ENCODE results near the gene KAZN. TPM values are rescaled to one million over a fixed set of nuclear protein-coding genes. Genes with fewer than 3 reads are reported as not detected.

KAZN gene
- polyA plus RNA-seq, 1 of the 3 experiments (the other 2 are of a cell fraction): 6.8 TPM

DNA sequence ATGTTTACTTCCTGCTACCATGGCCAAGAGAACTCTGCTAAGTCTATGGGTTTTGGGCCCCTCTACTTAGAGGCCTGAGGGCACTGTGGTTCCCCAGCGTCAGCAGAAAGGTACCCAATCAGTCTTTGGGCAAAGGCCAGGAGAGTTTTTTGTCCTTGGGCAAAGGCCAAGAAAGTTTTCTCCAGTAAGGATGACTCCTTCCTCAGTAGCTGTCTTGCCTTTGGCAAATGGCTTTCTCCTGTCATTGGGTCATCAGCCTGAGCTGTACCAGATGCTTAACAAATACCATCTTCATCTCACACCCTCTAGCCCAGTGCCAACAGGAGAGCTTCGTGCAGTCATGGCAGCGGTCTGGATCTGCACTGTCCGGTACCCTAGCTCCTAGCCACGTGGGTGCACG is 355.7 kb downstream of the KAZN start (continued):
- TF ChIP-seq, protein P1, sequence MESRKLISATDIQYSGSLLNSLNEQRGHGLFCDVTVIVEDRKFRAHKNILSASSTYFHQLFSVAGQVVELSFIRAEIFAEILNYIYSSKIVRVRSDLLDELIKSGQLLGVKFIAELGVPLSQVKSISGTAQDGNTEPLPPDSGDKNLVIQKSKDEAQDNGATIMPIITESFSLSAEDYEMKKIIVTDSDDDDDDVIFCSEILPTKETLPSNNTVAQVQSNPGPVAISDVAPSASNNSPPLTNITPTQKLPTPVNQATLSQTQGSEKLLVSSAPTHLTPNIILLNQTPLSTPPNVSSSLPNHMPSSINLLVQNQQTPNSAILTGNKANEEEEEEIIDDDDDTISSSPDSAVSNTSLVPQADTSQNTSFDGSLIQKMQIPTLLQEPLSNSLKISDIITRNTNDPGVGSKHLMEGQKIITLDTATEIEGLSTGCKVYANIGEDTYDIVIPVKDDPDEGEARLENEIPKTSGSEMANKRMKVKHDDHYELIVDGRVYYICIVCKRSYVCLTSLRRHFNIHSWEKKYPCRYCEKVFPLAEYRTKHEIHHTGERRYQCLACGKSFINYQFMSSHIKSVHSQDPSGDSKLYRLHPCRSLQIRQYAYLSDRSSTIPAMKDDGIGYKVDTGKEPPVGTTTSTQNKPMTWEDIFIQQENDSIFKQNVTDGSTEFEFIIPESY (IDR thresholded peaks at IDR 0.05; ENCODE audit: borderline replicate concordance, low read depth): no peak; the same call in 1 of the 2 replicates
- TF ChIP-seq YY1 (IDR thresholded peaks at IDR 0.05; ENCODE audit: low read depth) (no peak), NFIC (IDR thresholded peaks at IDR 0.05; ENCODE audit: borderline replicate concordance) (peak; percentile 97), RAD21 (IDR thresholded peaks at IDR 0.05; ENCODE audit: low read length) (no peak), JUND (IDR thresholded peaks at IDR 0.05) (peak; percentile 50; the same call in 1 of the 2 replicates), POLR2AphosphoS5 (IDR thresholded peaks at IDR 0.05; ENCODE audit: low read depth, low read length) (peak; percentile 69), TEAD4 (IDR thresholded peaks at IDR 0.05; ENCODE audit: borderline replicate concordance, insufficient read depth) (peak; percentile 72), EZH2phosphoT487 (IDR thresholded peaks at IDR 0.05; ENCODE audit: borderline replicate concordance, low read depth) (no peak), FOXM1 (IDR thresholded peaks at IDR 0.05; ENCODE audit: low read depth) (no peak)

DNA sequence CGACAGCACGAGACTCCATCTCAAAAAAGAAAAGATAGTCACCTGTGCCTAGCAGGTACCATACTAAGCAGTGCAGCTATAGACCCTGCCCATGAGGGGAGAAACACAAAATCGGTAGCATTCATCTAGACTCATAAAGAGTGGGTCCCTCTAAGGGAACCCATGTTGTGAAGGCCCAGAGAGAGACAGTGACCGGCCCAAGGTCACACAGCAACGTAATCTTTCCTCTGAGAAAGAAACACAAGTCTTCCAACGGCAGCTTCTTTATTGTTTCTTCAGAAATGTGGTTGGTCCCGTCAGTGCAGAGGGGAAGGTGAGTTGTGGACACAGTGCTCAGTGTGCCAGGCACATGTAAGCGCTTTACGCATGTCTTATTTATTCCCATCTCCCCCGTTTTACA is 356.4 kb downstream of the KAZN start:
- DNase-seq: no peak
- peaks cover 4% of the 10 kb centered on the region; the same call in 1 of the 2 replicates for H4K20me1 ChIP-seq (ENCODE audit: insufficient read depth)
- H3K27me3 ChIP-seq (ENCODE audit: insufficient read depth): no peaks in the 10 kb centered on the region
- TF ChIP-seq NFIC (IDR thresholded peaks at IDR 0.05; ENCODE audit: borderline replicate concordance) (no peak), GABPA (IDR thresholded peaks at IDR 0.05; ENCODE audit: low read depth) (no peak), RCOR1 (IDR thresholded peaks at IDR 0.05; ENCODE audit: low read length) (no peak), CHD2 (IDR thresholded peaks at IDR 0.05; ENCODE audit: low read length, partially characterized antibody) (no peak)
- TF ChIP-seq, protein P1 (IDR thresholded peaks at IDR 0.05; ENCODE audit: borderline replicate concordance, low read depth): no peak
- no peak overlapping the region for H3K4me2 ChIP-seq
- 91% methylated on average over 10 of the region's 10 CpGs for WGBS (ENCODE audit: low lambda C conversion rate)
- H3F3A ChIP-seq (replicated peaks; ENCODE audit: insufficient read depth): no peaks in the 10 kb centered on the region
- no peak overlapping the region for H3K9ac ChIP-seq
- H2AFZ ChIP-seq (ENCODE audit: low read depth): no peak overlapping the region
- no peak overlapping the region for H3K27ac ChIP-seq (ENCODE audit: low read depth in 2 of 2, low read length in 1 of 2)
- peaks cover 0 to 7% of the 10 kb centered on the region in 2 experiments for H3K36me3 ChIP-seq (replicated peaks in 1 of 2; ENCODE audit: control insufficient read depth in 1 of 2, insufficient read depth in 2 of 2, low read length in 1 of 2)
- H3K4me3 ChIP-seq (ENCODE audit: low read depth in 2 of 2, low read length in 1 of 2): no peak overlapping the region
- POLR2A ChIA-PET: no interaction called here
- peaks cover 93% of the 10 kb centered on the region for H3K79me2 ChIP-seq (ENCODE audit: insufficient read depth)
- CTCF ChIA-PET: no interaction called here
- H3K9me3 ChIP-seq: no peaks in the 10 kb centered on the region
- H3K9me2 ChIP-seq: no peaks in the 10 kb centered on the region
- H3K4me1 ChIP-seq (ENCODE audit: control insufficient read depth in 1 of 2, insufficient read depth in 2 of 2, low read depth in 1 of 2, low read length in 1 of 2): no peaks in the 10 kb centered on the region; a peak in 1 of 4 replicates

DNA sequence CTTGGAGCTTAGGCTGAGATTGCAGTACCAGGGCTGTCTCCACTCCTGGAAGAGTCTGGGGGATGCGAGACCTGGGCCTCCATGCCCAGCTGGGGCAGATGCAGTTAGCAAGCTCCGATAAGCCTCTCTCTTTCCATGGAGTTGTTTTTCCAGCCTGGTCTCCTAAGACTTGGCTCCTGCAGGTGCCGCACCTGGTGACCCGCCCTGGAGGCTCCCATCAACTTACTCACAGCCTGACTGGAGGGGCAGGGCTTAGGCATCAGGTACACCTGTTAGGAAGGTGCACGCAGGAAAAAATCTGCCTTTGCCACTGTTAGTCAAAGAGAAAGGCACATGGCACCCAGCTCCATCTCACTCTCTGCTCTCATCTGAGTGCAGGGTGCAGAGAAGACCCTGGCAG is 356.9 kb downstream of the KAZN start:
- no peaks in the 10 kb centered on the region for H3K27me3 ChIP-seq (ENCODE audit: insufficient read depth)
- peaks cover 4% of the 10 kb centered on the region; the same call in 1 of the 2 replicates for H4K20me1 ChIP-seq (ENCODE audit: insufficient read depth)
- no peaks in the 10 kb centered on the region; a peak in 1 of 4 replicates for H3K4me1 ChIP-seq (ENCODE audit: control insufficient read depth in 1 of 2, insufficient read depth in 2 of 2, low read depth in 1 of 2, low read length in 1 of 2)
- H3K4me3 ChIP-seq (ENCODE audit: low read depth in 2 of 2, low read length in 1 of 2): no peak overlapping the region
- WGBS (ENCODE audit: low lambda C conversion rate): 95% methylated on average over 4 of the region's 5 CpGs
- H3F3A ChIP-seq (replicated peaks; ENCODE audit: insufficient read depth): no peaks in the 10 kb centered on the region
- H3K9me2 ChIP-seq: no peaks in the 10 kb centered on the region
- H3K79me2 ChIP-seq (ENCODE audit: insufficient read depth): peaks cover 93% of the 10 kb centered on the region
- no peak for DNase-seq
- no peaks in the 10 kb centered on the region for H3K9me3 ChIP-seq
- POLR2A ChIA-PET: no interaction called here
- CTCF ChIA-PET: no interaction called here
- H3K27ac ChIP-seq (ENCODE audit: low read depth in 2 of 2, low read length in 1 of 2): no peak overlapping the region
- no peak overlapping the region for H3K9ac ChIP-seq
- no peak overlapping the region for H2AFZ ChIP-seq (ENCODE audit: low read depth)
- H3K36me3 ChIP-seq (replicated peaks in 1 of 2; ENCODE audit: control insufficient read depth in 1 of 2, insufficient read depth in 2 of 2, low read length in 1 of 2): peaks cover 0 to 7% of the 10 kb centered on the region in 2 experiments
- H3K4me2 ChIP-seq: no peak overlapping the region
- TF ChIP-seq RXRA (IDR thresholded peaks at IDR 0.05; ENCODE audit: borderline replicate concordance, low read depth) (no peak), JUND (IDR thresholded peaks at IDR 0.05) (no peak), GABPA (IDR thresholded peaks at IDR 0.05; ENCODE audit: low read depth) (no peak)
- TF ChIP-seq, protein P2, sequence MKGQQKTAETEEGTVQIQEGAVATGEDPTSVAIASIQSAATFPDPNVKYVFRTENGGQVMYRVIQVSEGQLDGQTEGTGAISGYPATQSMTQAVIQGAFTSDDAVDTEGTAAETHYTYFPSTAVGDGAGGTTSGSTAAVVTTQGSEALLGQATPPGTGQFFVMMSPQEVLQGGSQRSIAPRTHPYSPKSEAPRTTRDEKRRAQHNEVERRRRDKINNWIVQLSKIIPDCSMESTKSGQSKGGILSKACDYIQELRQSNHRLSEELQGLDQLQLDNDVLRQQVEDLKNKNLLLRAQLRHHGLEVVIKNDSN (IDR thresholded peaks at IDR 0.05; ENCODE audit: borderline replicate concordance, low read depth): no peak
- TF ChIP-seq, protein P3, sequence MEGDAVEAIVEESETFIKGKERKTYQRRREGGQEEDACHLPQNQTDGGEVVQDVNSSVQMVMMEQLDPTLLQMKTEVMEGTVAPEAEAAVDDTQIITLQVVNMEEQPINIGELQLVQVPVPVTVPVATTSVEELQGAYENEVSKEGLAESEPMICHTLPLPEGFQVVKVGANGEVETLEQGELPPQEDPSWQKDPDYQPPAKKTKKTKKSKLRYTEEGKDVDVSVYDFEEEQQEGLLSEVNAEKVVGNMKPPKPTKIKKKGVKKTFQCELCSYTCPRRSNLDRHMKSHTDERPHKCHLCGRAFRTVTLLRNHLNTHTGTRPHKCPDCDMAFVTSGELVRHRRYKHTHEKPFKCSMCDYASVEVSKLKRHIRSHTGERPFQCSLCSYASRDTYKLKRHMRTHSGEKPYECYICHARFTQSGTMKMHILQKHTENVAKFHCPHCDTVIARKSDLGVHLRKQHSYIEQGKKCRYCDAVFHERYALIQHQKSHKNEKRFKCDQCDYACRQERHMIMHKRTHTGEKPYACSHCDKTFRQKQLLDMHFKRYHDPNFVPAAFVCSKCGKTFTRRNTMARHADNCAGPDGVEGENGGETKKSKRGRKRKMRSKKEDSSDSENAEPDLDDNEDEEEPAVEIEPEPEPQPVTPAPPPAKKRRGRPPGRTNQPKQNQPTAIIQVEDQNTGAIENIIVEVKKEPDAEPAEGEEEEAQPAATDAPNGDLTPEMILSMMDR (IDR thresholded peaks at IDR 0.05): no peak
